HepG2 (cell line): Measurements from ENCODE around the gene ECSIT. TPM values are rescaled to one million over a fixed set of nuclear protein-coding genes. Genes with fewer than 3 reads are reported as not detected.

Experiments
- GABPB1 ChIP-seq: IDR thresholded peaks from 2 replicates; pipeline ENCODE4 v1.6.1; 2016; ENCODE audit warnings: mild to moderate bottlenecking, missing genetic modification reagents, moderate library complexity, missing compliant biosample characterization
- HOXA3 ChIP-seq: sonication (generic); formaldehyde crosslinking; IDR thresholded peaks from 2 replicates; pipeline ENCODE4 v1.5.0; 2020; ENCODE audit warnings: missing genetic modification reagents
- KLF12 ChIP-seq: sonication (generic); formaldehyde crosslinking; IDR thresholded peaks from 2 replicates; pipeline ENCODE4 v1.4.0; 2020; ENCODE audit warnings: missing genetic modification reagents, borderline replicate concordance
- MAZ ChIP-seq, 2 experiments: sonication (generic) in 1 of 2; formaldehyde crosslinking in 1 of 2; IDR thresholded peaks; 2 replicates each; pipeline versions ENCODE4 v1.5.0 to v1.6.1; 2012 to 2020; ENCODE audit warnings: low read depth in 2 of 2, mild to moderate bottlenecking in 2 of 2, borderline replicate concordance in 1 of 2, improper control_type of control experiment in 1 of 2, low read length in 1 of 2, missing genetic modification reagents in 1 of 2, moderate library complexity in 1 of 2
- MIER2 ChIP-seq: IDR thresholded peaks from 2 replicates; pipeline ENCODE4 v1.6.1; 2016; ENCODE audit warnings: missing biosample characterization, missing genetic modification reagents
- NCOR1 ChIP-seq: fragments of 200-600 bp; sonication (generic); IDR thresholded peaks from 2 replicates; pipeline ENCODE4 v1.7.0; 2017; ENCODE audit warnings: antibody characterized with exemption, low read length, borderline replicate concordance
- RARA ChIP-seq: IDR thresholded peaks from 2 replicates; pipeline ENCODE4 v1.6.1; 2016; ENCODE audit warnings: missing genetic modification reagents, missing compliant biosample characterization
- SALL1 ChIP-seq: sonication (generic); formaldehyde crosslinking; IDR thresholded peaks from 2 replicates; pipeline ENCODE4 v1.8.0; 2022; ENCODE audit warnings: mild to moderate bottlenecking, missing genetic modification reagents
- SALL2 ChIP-seq: sonication (generic); formaldehyde crosslinking; IDR thresholded peaks from 2 replicates; pipeline ENCODE4 v1.8.1; 2023; ENCODE audit warnings: mild to moderate bottlenecking, missing genetic modification reagents, inconsistent platforms
- SIN3A ChIP-seq: IDR thresholded peaks from 2 replicates; pipeline ENCODE4 v1.6.1; 2011; ENCODE audit warnings: low read depth, mild to moderate bottlenecking, control low read depth, low read length, borderline replicate concordance
- YY1 ChIP-seq: IDR thresholded peaks from 2 replicates; pipeline ENCODE4 v1.6.1; 2011; ENCODE audit warnings: low read length, low read depth, moderate library complexity, mild to moderate bottlenecking; ENCODE audit not compliant: insufficient read depth, insufficient replicate concordance
- ZBTB7B ChIP-seq: sonication (generic); formaldehyde crosslinking; IDR thresholded peaks from 2 replicates; pipeline ENCODE4 v1.4.0; 2020; ENCODE audit warnings: missing genetic modification reagents
- ZFP41 ChIP-seq: sonication (generic); formaldehyde crosslinking; IDR thresholded peaks from 2 replicates; pipeline ENCODE4 v1.4.0; 2020; ENCODE audit warnings: mild to moderate bottlenecking, missing genetic modification reagents, borderline replicate concordance
- ZMYM3 ChIP-seq: sonication (generic); formaldehyde crosslinking; IDR thresholded peaks from 2 replicates; pipeline ENCODE4 v1.5.1; 2020; ENCODE audit warnings: mild to moderate bottlenecking, missing genetic modification reagents
- ZNF451 ChIP-seq: sonication (generic); formaldehyde crosslinking; IDR thresholded peaks from 2 replicates; pipeline ENCODE4 v1.5.0; 2020; ENCODE audit warnings: mild to moderate bottlenecking, missing genetic modification reagents
- ZNF768 ChIP-seq: sonication (generic); formaldehyde crosslinking; IDR thresholded peaks from 2 replicates; pipeline ENCODE4 v1.4.0; 2020; ENCODE audit warnings: missing genetic modification reagents
- ZNF777 ChIP-seq: sonication (generic); formaldehyde crosslinking; IDR thresholded peaks from 2 replicates; pipeline ENCODE4 v1.4.0; 2020; ENCODE audit warnings: missing genetic modification reagents
- polyA plus RNA-seq, 8 experiments: library from polyadenylated mRNA; depleted of rRNA in 3 of 8; stranded (reverse) in 7 of 8; unstranded in 1 of 8; fragments of >200 nt; fragmentation: Illumina TruSeq in 4 of 8; extraction: Trizol in 4 of 8; gene quantifications; 2 replicates each; pipeline versions ENCODE4 v1.2.1 to v1.2.3, GENCODE V29; 2011 to 2016; ENCODE audit warnings: low read depth in 4 of 8, missing spikeins in 1 of 8, mixed read lengths in 1 of 8; ENCODE audit not compliant: insufficient read depth in 1 of 8
- total RNA-seq, 5 experiments: library from RNA; depleted of rRNA; stranded (reverse); fragments of >200 nt; fragmentation: Illumina TruSeq; extraction: Trizol; gene quantifications; 2 replicates each; pipeline ENCODE4 v1.2.3, GENCODE V29; 2016; ENCODE audit warnings: low read depth in 1 of 5
- TF ChIP-seq, protein P1 (sequence below), 2 experiments: IDR thresholded peaks; 2 replicates each; pipeline ENCODE4 v1.6.1; 2011 to 2012; ENCODE audit warnings: low read length in 2 of 2, borderline replicate concordance in 1 of 2, low read depth in 1 of 2, mild to moderate bottlenecking in 1 of 2, moderate library complexity in 1 of 2
- TF ChIP-seq, protein P2 (sequence below): sonication (generic); formaldehyde crosslinking; IDR thresholded peaks from 2 replicates; pipeline ENCODE4 v1.8.1; 2023; ENCODE audit warnings: missing genetic modification reagents, inconsistent platforms, borderline replicate concordance
- TF ChIP-seq, protein P3 (sequence below): sonication (generic); formaldehyde crosslinking; IDR thresholded peaks from 2 replicates; pipeline ENCODE4 v1.4.0; 2020; ENCODE audit warnings: missing genetic modification reagents

Gene ECSIT
- total and polyA plus RNA-seq, 2 of the 13 experiments (the other 11 are each of a cell fraction or from before 2014, with no cell fraction given) = 36.4 to 62.3 TPM

DNA sequence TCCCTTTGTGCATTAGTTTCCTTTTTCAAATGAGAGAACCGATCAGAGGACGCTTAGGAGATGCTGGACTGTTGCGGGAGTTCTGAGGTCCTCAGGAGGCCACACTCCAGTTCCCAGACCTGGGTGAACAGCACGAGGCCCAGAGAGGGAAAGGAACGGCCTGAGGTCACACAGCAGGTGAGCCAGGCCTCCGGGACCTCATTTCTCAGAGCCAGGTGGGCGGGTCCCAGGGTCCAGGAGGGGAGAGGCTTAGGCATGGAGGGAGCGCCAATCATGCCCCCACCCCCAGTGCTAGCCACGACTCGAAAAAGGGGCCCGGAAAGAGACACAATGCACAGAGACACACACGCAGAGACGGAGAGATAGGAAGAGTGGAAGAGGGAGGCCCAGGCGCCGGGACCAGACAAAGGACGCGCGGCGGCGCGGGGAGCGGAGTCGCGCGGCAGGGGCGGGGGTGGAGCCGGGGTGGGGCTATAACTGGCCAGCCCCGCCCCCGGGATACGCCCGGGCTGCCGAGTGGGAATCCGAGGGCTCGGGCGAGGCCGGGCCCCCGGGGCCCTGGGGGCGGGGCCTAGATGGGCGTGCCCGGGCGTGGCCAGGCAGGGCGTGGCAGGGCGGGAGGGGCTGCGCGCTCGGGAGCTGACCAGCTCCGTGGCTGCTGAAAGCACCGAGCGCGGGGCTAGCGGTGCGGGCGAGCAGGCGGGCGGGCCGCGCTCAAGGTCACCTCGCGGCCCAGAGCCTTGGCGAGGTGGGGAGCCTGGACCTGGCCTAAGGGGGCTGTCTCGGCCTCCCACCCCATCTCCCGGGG, 49.6 kb downstream of the ECSIT start (continued):
- TF ChIP-seq, protein P1, sequence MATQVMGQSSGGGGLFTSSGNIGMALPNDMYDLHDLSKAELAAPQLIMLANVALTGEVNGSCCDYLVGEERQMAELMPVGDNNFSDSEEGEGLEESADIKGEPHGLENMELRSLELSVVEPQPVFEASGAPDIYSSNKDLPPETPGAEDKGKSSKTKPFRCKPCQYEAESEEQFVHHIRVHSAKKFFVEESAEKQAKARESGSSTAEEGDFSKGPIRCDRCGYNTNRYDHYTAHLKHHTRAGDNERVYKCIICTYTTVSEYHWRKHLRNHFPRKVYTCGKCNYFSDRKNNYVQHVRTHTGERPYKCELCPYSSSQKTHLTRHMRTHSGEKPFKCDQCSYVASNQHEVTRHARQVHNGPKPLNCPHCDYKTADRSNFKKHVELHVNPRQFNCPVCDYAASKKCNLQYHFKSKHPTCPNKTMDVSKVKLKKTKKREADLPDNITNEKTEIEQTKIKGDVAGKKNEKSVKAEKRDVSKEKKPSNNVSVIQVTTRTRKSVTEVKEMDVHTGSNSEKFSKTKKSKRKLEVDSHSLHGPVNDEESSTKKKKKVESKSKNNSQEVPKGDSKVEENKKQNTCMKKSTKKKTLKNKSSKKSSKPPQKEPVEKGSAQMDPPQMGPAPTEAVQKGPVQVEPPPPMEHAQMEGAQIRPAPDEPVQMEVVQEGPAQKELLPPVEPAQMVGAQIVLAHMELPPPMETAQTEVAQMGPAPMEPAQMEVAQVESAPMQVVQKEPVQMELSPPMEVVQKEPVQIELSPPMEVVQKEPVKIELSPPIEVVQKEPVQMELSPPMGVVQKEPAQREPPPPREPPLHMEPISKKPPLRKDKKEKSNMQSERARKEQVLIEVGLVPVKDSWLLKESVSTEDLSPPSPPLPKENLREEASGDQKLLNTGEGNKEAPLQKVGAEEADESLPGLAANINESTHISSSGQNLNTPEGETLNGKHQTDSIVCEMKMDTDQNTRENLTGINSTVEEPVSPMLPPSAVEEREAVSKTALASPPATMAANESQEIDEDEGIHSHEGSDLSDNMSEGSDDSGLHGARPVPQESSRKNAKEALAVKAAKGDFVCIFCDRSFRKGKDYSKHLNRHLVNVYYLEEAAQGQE (IDR thresholded peaks at IDR 0.05; ENCODE audit: borderline replicate concordance in 1 of 2, low read depth in 1 of 2, low read length in 2 of 2) = peak; percentile 87 to 94
- TF ChIP-seq SALL1 (CRISPR knock-in tag) = peak; percentile 33; the same call in 1 of the 2 replicates
- TF ChIP-seq, protein P2, sequence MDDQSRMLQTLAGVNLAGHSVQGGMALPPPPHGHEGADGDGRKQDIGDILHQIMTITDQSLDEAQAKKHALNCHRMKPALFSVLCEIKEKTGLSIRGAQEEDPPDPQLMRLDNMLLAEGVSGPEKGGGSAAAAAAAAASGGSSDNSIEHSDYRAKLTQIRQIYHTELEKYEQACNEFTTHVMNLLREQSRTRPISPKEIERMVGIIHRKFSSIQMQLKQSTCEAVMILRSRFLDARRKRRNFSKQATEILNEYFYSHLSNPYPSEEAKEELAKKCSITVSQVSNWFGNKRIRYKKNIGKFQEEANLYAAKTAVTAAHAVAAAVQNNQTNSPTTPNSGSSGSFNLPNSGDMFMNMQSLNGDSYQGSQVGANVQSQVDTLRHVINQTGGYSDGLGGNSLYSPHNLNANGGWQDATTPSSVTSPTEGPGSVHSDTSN (CRISPR knock-in tag) = no peak
- TF ChIP-seq ZNF451 (CRISPR knock-in tag) = 0 out of 2 replicates have a peak, but pooled peaks have one; percentile 47
- peak; percentile 92 for TF ChIP-seq MIER2 (CRISPR knock-in tag)
- TF ChIP-seq, protein P3, sequence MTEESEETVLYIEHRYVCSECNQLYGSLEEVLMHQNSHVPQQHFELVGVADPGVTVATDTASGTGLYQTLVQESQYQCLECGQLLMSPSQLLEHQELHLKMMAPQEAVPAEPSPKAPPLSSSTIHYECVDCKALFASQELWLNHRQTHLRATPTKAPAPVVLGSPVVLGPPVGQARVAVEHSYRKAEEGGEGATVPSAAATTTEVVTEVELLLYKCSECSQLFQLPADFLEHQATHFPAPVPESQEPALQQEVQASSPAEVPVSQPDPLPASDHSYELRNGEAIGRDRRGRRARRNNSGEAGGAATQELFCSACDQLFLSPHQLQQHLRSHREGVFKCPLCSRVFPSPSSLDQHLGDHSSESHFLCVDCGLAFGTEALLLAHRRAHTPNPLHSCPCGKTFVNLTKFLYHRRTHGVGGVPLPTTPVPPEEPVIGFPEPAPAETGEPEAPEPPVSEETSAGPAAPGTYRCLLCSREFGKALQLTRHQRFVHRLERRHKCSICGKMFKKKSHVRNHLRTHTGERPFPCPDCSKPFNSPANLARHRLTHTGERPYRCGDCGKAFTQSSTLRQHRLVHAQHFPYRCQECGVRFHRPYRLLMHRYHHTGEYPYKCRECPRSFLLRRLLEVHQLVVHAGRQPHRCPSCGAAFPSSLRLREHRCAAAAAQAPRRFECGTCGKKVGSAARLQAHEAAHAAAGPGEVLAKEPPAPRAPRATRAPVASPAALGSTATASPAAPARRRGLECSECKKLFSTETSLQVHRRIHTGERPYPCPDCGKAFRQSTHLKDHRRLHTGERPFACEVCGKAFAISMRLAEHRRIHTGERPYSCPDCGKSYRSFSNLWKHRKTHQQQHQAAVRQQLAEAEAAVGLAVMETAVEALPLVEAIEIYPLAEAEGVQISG (CRISPR knock-in tag) = 0 out of 2 replicates have a peak, but pooled peaks have one; percentile 24
- TF ChIP-seq YY1 = peak; percentile 34
- 0 out of 2 replicates have a peak, but pooled peaks have one; percentile 9 for TF ChIP-seq RARA (CRISPR knock-in tag)
- TF ChIP-seq NCOR1 = no peak
- TF ChIP-seq ZNF768 (CRISPR knock-in tag) = peak; percentile 99
- no peak for TF ChIP-seq ZBTB7B
- TF ChIP-seq ZMYM3 = peak; percentile 90
- peak; percentile 99 for TF ChIP-seq KLF12 (CRISPR knock-in tag)
- peak; percentile 50; the same call in 1 of the 2 replicates for TF ChIP-seq MAZ (IDR thresholded peaks at IDR 0.05; ENCODE audit: borderline replicate concordance, low read depth, low read length)
- peak; percentile 54; the same call in 1 of the 2 replicates for TF ChIP-seq MAZ (CRISPR knock-in tag; IDR thresholded peaks at IDR 0.05; ENCODE audit: low read depth)
- peak; percentile 26; the same call in 1 of the 2 replicates for TF ChIP-seq HOXA3 (CRISPR knock-in tag)
- no peak for TF ChIP-seq ZFP41 (CRISPR knock-in tag)
- TF ChIP-seq SALL2 (CRISPR knock-in tag) = 0 out of 2 replicates have a peak, but pooled peaks have one; percentile 23
- 0 out of 2 replicates have a peak, but pooled peaks have one; percentile 25 for TF ChIP-seq ZNF777 (CRISPR knock-in tag)
- TF ChIP-seq SIN3A = peak; percentile 48; the same call in 1 of the 2 replicates
- peak; percentile 38; the same call in 1 of the 2 replicates for TF ChIP-seq GABPB1 (CRISPR knock-in tag)
